Kidney (tissue), 14 donors: ENCODE data around the gene TGOLN2. TPM values are rescaled to one million over a fixed set of nuclear protein-coding genes. Genes with fewer than 3 reads are reported as not detected.

Experiments used
- DNase-seq, 5 donors: peaks; one replicate each; pipeline ENCODE4 v3.0.0-alpha.2; 2013 to 2020
- FAIRE-seq: peaks from 2 replicates; lab custom pipeline; 2012; peaks lifted over from hg19 to GRCh38; lab: Jason Lieb, UNC
- H3K27ac ChIP-seq, 2 donors: one replicate each; pipeline ENCODE4 v1.7.0; 2013; ENCODE audit warnings: low read depth in 2 of 2, low read length in 2 of 2, inconsistent platforms in 1 of 2
- H3K27me3 ChIP-seq: one replicate; pipeline ENCODE4 v1.7.1; 2013; ENCODE audit warnings: low read length, inconsistent platforms; ENCODE audit not compliant: control insufficient read depth, insufficient read depth
- H3K36me3 ChIP-seq, 3 donors: one replicate each; pipeline versions ENCODE4 v1.7.0 to v1.7.1; 2013; ENCODE audit warnings: low read length in 3 of 3, control low read depth in 1 of 3, inconsistent platforms in 1 of 3; ENCODE audit not compliant: insufficient read depth in 3 of 3, control insufficient read depth in 2 of 3
- H3K4me1 ChIP-seq, 3 donors: one replicate each; pipeline versions ENCODE4 v1.7.0 to v1.7.1; 2013; ENCODE audit warnings: low read length in 3 of 3, inconsistent platforms in 1 of 3, low read depth in 1 of 3; ENCODE audit not compliant: control insufficient read depth in 2 of 3, insufficient read depth in 2 of 3
- H3K4me3 ChIP-seq, 3 donors: one replicate each; pipeline versions ENCODE4 v1.7.0 to v1.8.1; 2013; ENCODE audit warnings: low read length in 3 of 3, control low read depth in 1 of 3, inconsistent platforms in 1 of 3
- H3K9ac ChIP-seq, 3 donors: one replicate each; pipeline versions ENCODE4 v1.7.0 to v1.7.1; 2013; ENCODE audit warnings: low read length in 3 of 3, control low read depth in 1 of 3, inconsistent platforms in 1 of 3
- H3K9me3 ChIP-seq, 3 donors: one replicate each; pipeline versions ENCODE4 v1.7.0 to v1.7.1; 2013; ENCODE audit warnings: low read length in 3 of 3, control low read depth in 1 of 3, inconsistent platforms in 1 of 3; ENCODE audit not compliant: control insufficient read depth in 2 of 3, insufficient read depth in 1 of 3
- intact Hi-C: fragments of 100-400 bp; cut with DNase I; formaldehyde crosslinking; loops from one replicate; pipeline ENCODE4 v1.11.1; 2022
- polyA plus RNA-seq: library from polyadenylated mRNA; stranded (reverse); fragments of 350-450 nt; fragmentation: Illumina TruSeq; extraction: RNeasy Lipid Tissue Mini Kit (QIAGEN cat#74804); gene quantifications from one replicate; pipeline ENCODE4 v1.2.3, GENCODE V29; 2014; ENCODE audit warnings: low read depth, low replicate concordance; ENCODE audit not compliant: insufficient read depth
- total RNA-seq: library from RNA; stranded (reverse); fragmentation: NEBNext Ultra II Directional; extraction: Animal tissue kit (Norgen Biotek cat#: 25700); gene quantifications from one replicate; pipeline ENCODE4 v1.2.1, GENCODE V29; 2021
- TF ChIP-seq, protein P1 (sequence below): IDR thresholded peaks from 3 replicates; pipeline ENCODE4 v1.5.1; 2012; ENCODE audit warnings: mild to moderate bottlenecking, moderate library complexity, borderline replicate concordance; ENCODE audit not compliant: insufficient read depth; ENCODE audit errors: extremely low read depth
- donor health status: control.
- donor health status: control.
- donor health status: control.
- donor health status: control.
- donor health status: control.
- donor health status: DM: yes; HTN: yes; CAD: no.
- donor health status: Normal renal cell carcinoma (clear cell type).

Gene TGOLN2
- total and polyA plus RNA-seq, 2 donors from 2014 or later = 71.8 to 175 TPM

GRCh38 chr2:85308896-85309555 is 18.8 kb downstream of the TGOLN2 start:
- H3K4me3 ChIP-seq = peak overlapping the region in 2 of 3 donors; percentile 52 to 63
- no peaks in the 10 kb centered on the region for H3K9me3 ChIP-seq
- no peaks in the 10 kb centered on the region for H3K27me3 ChIP-seq
- no peaks in the 10 kb centered on the region for H3K36me3 ChIP-seq
- peaks cover 12% of the 10 kb centered on the region in 3 donors for H3K4me1 ChIP-seq
- FAIRE-seq = no peak
- peak; percentile 95 to 96 (median 96) for DNase-seq
- intact Hi-C loops = loop anchor here (10.0 kb wide), 1 partner anchor 244 kb away; no protein-coding TSS in a partner anchor
- H3K9ac ChIP-seq = peak overlapping the region in 1 of 3 donors; percentile 34
- TF ChIP-seq, protein P1, sequence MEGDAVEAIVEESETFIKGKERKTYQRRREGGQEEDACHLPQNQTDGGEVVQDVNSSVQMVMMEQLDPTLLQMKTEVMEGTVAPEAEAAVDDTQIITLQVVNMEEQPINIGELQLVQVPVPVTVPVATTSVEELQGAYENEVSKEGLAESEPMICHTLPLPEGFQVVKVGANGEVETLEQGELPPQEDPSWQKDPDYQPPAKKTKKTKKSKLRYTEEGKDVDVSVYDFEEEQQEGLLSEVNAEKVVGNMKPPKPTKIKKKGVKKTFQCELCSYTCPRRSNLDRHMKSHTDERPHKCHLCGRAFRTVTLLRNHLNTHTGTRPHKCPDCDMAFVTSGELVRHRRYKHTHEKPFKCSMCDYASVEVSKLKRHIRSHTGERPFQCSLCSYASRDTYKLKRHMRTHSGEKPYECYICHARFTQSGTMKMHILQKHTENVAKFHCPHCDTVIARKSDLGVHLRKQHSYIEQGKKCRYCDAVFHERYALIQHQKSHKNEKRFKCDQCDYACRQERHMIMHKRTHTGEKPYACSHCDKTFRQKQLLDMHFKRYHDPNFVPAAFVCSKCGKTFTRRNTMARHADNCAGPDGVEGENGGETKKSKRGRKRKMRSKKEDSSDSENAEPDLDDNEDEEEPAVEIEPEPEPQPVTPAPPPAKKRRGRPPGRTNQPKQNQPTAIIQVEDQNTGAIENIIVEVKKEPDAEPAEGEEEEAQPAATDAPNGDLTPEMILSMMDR = no peak
- H3K27ac ChIP-seq = peak overlapping the region; percentile 65 to 76

DNA sequence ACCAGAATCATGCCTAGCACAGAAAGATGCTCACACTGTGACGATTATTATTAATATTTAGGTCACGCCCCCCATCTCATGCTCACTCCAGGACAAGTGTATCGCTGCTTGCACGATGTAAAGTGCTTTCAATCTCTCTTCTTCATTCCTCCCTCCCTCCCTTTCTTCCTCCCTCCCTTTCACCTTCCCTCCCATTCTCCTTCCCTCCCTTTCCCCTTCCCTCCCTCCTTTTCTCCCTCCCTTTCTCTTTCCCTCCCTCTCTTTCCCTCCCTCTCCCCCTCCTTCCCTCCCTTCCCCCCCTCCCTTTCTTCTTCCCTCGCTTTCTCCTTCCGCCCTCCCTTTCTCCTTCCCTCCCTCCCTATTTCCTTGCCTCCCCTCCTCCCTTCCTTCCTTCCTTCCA is 19.6 kb downstream of the TGOLN2 start:
- Histone ChIP-seq H3K9ac (no peak overlapping the region), H3K4me1 (peaks cover 12% of the 10 kb centered on the region in 3 donors), H3K4me3 (peak overlapping the region in 2 of 3 donors; percentile 52 to 63), H3K9me3 (no peaks in the 10 kb centered on the region), H3K36me3 (peaks cover 0 to 3% (median 0%) of the 10 kb centered on the region in 3 donors), H3K27me3 (no peaks in the 10 kb centered on the region), H3K27ac (peak overlapping the region; percentile 69 to 76)
- intact Hi-C loops = loop anchor here (10.0 kb wide), 1 partner anchor 243 kb away; no protein-coding TSS in a partner anchor
- TF ChIP-seq, protein P1 = no peak
- FAIRE-seq (no peak), DNase-seq (no peak)

DNA sequence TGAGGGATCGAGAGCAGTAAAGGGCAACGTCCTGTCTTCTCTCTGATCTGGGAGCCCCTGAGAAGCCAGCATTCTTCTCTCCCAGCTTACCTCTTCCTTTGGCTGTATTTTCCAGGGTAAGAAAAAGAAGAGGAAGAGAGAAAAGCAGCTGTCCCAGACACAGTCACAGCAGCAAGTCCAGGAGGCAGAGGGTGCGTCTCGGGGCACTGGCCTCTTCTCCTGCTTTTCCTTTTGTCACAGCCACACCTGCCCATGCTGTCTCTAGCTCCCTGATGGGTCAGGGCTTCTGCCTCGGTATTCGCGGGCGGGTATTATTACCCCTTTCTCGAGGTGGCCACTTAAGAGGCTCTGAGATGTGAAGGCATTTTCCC is 20.3 kb downstream of the TGOLN2 start:
- peak overlapping the region; percentile 6 to 69 for H3K27ac ChIP-seq
- no peak for DNase-seq
- H3K4me3 ChIP-seq = peak overlapping the region in 2 of 3 donors; percentile 22 to 54
- intact Hi-C loops = loop anchor here (10.0 kb wide), 1 partner anchor 243 kb away; no protein-coding TSS in a partner anchor
- FAIRE-seq = no peak
- H3K36me3 ChIP-seq = peaks cover 0 to 3% (median 0%) of the 10 kb centered on the region in 3 donors
- H3K27me3 ChIP-seq = no peaks in the 10 kb centered on the region
- H3K4me1 ChIP-seq = peaks cover 12% of the 10 kb centered on the region in 3 donors
- TF ChIP-seq, protein P1 = no peak
- H3K9ac ChIP-seq = no peak overlapping the region
- H3K9me3 ChIP-seq = no peaks in the 10 kb centered on the region
